Right cardiac atrium (tissue), 5 donors: ENCODE results near the gene SYTL1. TPM values are rescaled to one million over a fixed set of nuclear protein-coding genes. Genes with fewer than 3 reads are reported as not detected.

Source experiments
- ATAC-seq, 2 donors: fragments of 200-7000 bp; cut with Tn5 transposase; one replicate each; pipeline versions ENCODE4 v1.8.0 to v1.9.1; 2020; ENCODE audit warnings: moderate library complexity in 2 of 2, mild to moderate bottlenecking in 1 of 2
- DNase-seq, 3 donors: peaks; one replicate each; pipeline ENCODE4 v3.0.0-alpha.2; 2020
- H3K27ac ChIP-seq: one replicate; pipeline ENCODE4 v1.5.1; 2013; ENCODE audit warnings: mild to moderate bottlenecking, low read length, control low read depth, moderate library complexity
- H3K27me3 ChIP-seq: one replicate; pipeline ENCODE4 v1.6.1; 2013; ENCODE audit not compliant: control insufficient read depth, insufficient read depth
- H3K4me1 ChIP-seq: one replicate; pipeline ENCODE4 v1.6.1; 2013; ENCODE audit warnings: low read length; ENCODE audit not compliant: control insufficient read depth, insufficient read depth
- H3K4me3 ChIP-seq: one replicate; pipeline ENCODE4 v1.5.1; 2013; ENCODE audit warnings: low read length, control low read depth
- H3K9me3 ChIP-seq: one replicate; pipeline ENCODE4 v1.6.1; 2013; ENCODE audit warnings: low read length; ENCODE audit not compliant: control insufficient read depth
- WGBS: extraction: QIAGEN DNeasy Blood & Tissue Kit; methylation state at CpG from one replicate; pipeline ENCODE4 v1.1.7; 2013; 5-methylcytosine and 5-hydroxymethylcytosine counted together
- intact Hi-C, 4 donors: fragments of 100-400 bp; cut with DNase I; formaldehyde crosslinking; loops; one replicate each; pipeline versions ENCODE4 v1.11.0 to v1.14.0; 2022 to 2023
- polyA plus RNA-seq: library from polyadenylated mRNA; stranded (reverse); fragments of 200-250 nt; gene quantifications from one replicate; pipeline ENCODE4 v1.2.3, GENCODE V29; 2013
- total RNA-seq, 4 donors: library from RNA; stranded (reverse); fragmentation: NEBNext Ultra II Directional; extraction: Animal tissue kit (Norgen Biotek cat#: 25700); gene quantifications; one replicate each; pipeline ENCODE4 v1.2.1, GENCODE V29; 2021
- donor health status: healthy with polysubstance abuse.
- donor health status: DM: no; HTN: yes; CAD: no.
- donor health status: DM: no; HTN: no; CAD: no.
- donor health status: DM: no; HTN: yes; CAD: no; lungs with severe emphysema.
- donor health status: DM: yes; HTN: yes; CAD: no.

SYTL1 gene
- total and polyA plus RNA-seq, 5 donors: 0.39 to 2.9 (median 2.1) TPM

- intact Hi-C loops: loop anchor here in 1 of 4 donors (10.0 kb wide), 1 partner anchor 266 kb away; no protein-coding TSS in a partner anchor
- WGBS: 76% methylated on average over 4 of the region's 4 CpGs
These were observed 56.8 kb downstream of the SYTL1 start for GRCh38 chr1:27398405-27399149.

GRCh38 chr1:27399251-27400025 is 57.6 kb downstream of the SYTL1 start:
- ATAC-seq (no peak), DNase-seq (peak in 2 of 3 donors; percentile 70 to 76)
- intact Hi-C loops: loop anchor here (2.0 to 10.0 kb wide), 5 partner anchors 32 to 265 kb away; partner anchors contain the start of genes AHDC1 (in 1 of the 4) and MAP3K6 (in 1 of the 4)
- H3K4me1 ChIP-seq: peaks cover 23% of the 10 kb centered on the region
- H3K4me3 ChIP-seq: no peak overlapping the region
- no peak overlapping the region for H3K27ac ChIP-seq
- 33% methylated on average over 19 of the region's 19 CpGs for WGBS
- no peaks in the 10 kb centered on the region for H3K9me3 ChIP-seq
- H3K27me3 ChIP-seq: no peaks in the 10 kb centered on the region

More at GRCh38 chr1:27398405-27399149, 56.8 kb downstream of the SYTL1 start:
- no peaks in the 10 kb centered on the region for H3K9me3 ChIP-seq
- H3K4me1 ChIP-seq: peaks cover 20% of the 10 kb centered on the region
- ATAC-seq: no peak
- DNase-seq: no peak
- no peaks in the 10 kb centered on the region for H3K27me3 ChIP-seq
- H3K27ac ChIP-seq: no peak overlapping the region
- H3K4me3 ChIP-seq: no peak overlapping the region

GRCh38 chr1:27400082-27400962 is 58.5 kb downstream of the SYTL1 start:
- Histone ChIP-seq H3K27ac (no peak overlapping the region), H3K4me1 (peaks cover 30% of the 10 kb centered on the region), H3K27me3 (no peaks in the 10 kb centered on the region), H3K4me3 (no peak overlapping the region), H3K9me3 (no peaks in the 10 kb centered on the region)
- peak in 1 of 3 donors; percentile 72 for DNase-seq
- no peak for ATAC-seq
- WGBS: 40% methylated on average over 13 of the region's 13 CpGs
- intact Hi-C loops: loop anchor here (2.0 to 5.0 kb wide), 4 partner anchors 33 to 207 kb away; partner anchors contain the start of genes AHDC1 (in 1 of the 4) and MAP3K6 (in 1 of the 4)

GRCh38 chr1:27400963-27401341 is 59.1 kb downstream of the SYTL1 start:
- intact Hi-C loops: loop anchor here (2.0 to 5.0 kb wide), 4 partner anchors 34 to 206 kb away; partner anchors contain the start of genes AHDC1 (in 1 of the 4) and MAP3K6 (in 1 of the 4)
- Histone ChIP-seq H3K4me1 (peaks cover 31% of the 10 kb centered on the region), H3K4me3 (no peak overlapping the region), H3K9me3 (no peaks in the 10 kb centered on the region), H3K27ac (no peak overlapping the region), H3K27me3 (no peaks in the 10 kb centered on the region)
- DNase-seq (no peak), ATAC-seq (no peak)
- WGBS: 89% methylated on average over 5 of the region's 5 CpGs

DNA sequence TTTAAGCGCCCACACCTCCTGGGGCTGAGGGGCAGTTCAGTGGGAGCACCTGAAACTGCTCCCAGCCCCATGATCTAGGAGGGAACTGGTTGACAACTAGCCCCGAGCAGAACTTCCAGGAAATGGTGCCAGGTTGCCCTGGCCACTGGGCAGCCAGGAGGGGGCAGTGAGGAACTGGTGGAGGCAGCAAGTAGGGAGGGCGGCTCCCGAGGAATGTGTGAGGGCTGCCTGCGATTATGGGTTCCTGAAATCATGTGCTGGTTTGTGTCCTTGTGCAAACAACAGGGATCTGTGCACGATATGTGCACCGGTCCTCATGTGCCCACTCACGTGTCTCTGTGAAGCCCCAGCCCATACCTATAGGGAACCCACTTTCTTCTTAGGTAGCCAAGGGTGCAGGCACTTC is 60.5 kb downstream of the SYTL1 start:
- Histone ChIP-seq H3K27ac (peak overlapping the region; percentile 84), H3K4me1 (peaks cover 34% of the 10 kb centered on the region), H3K4me3 (no peak overlapping the region), H3K27me3 (no peaks in the 10 kb centered on the region), H3K9me3 (no peaks in the 10 kb centered on the region)
- intact Hi-C loops: loop anchor here in 3 of 4 donors (5.0 kb wide), 3 partner anchors 35 to 205 kb away; partner anchors contain the start of genes AHDC1 (in 1 of the 3) and MAP3K6 (in 1 of the 3)
- ATAC-seq: peak; percentile 31 to 53
- DNase-seq: peak; percentile 76 to 92 (median 91)
- WGBS: 25% methylated on average over 8 of the region's 8 CpGs

DNA sequence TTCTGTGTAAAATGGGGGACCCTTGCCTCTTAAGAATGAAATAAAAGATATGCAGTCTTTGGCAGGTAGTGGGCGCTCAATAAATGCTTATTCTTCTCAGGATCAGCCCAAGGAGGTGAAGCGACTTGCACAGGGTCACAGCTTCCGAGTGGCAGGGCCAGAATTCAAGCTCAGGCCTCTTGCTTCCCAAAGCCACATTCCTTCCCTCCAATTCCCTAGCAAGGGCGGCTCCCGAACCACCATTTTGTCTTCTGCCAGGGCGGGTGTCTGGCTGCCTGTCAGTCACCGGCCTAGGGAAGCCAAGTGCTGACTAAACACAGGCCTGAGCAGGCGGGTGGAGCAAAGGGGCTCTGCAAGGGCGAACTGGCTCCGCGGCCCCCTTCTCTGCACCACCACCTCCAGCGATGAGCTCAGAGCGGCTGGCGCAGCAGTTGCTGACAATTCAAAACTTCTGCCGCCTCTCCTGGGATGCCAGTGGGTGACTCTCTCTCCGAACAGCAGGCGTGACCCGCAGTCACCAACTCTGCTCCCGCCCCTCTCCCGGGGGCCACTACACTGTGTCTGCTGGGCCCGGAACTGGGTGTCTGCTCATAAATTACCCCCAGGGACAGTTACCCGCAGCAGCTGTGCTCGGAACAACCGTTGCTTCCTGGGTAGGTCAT is 61.4 kb downstream of the SYTL1 start:
- intact Hi-C loops: loop anchor here in 3 of 4 donors (5.0 kb wide), 3 partner anchors 36 to 204 kb away; partner anchors contain the start of genes AHDC1 (in 1 of the 3) and MAP3K6 (in 1 of the 3)
- 27% methylated on average over 24 of the region's 24 CpGs for WGBS
- no peak overlapping the region for H3K4me3 ChIP-seq
- DNase-seq (peak; percentile 82 to 92 (median 92)), ATAC-seq (peak; percentile 59 to 63)
- peak overlapping the region; percentile 84 for H3K27ac ChIP-seq
- H3K9me3 ChIP-seq: no peaks in the 10 kb centered on the region
- H3K27me3 ChIP-seq: no peaks in the 10 kb centered on the region
- peaks cover 34% of the 10 kb centered on the region for H3K4me1 ChIP-seq

Other genes starting within 250 kb of the SYTL1 start
- gene SLC9A1, start 186.9 kb upstream of the SYTL1 start, total RNA-seq: 10 to 100 TPM; 22.8 to 39.3 (median 35.4) TPM
- 21.5 TPM for gene SLC9A1, start 186.9 kb upstream of the SYTL1 start, polyA plus RNA-seq
- gene WDTC1, start 107.4 kb upstream of the SYTL1 start, total RNA-seq: 10 to 100 TPM; 61.8 to 75.2 (median 72.4) TPM
- gene WDTC1, start 107.4 kb upstream of the SYTL1 start, polyA plus RNA-seq: 53.0 TPM
- gene TMEM222, start 19.9 kb upstream of the SYTL1 start, total RNA-seq: 10 to 100 TPM; 20.8 to 29.5 (median 27.1) TPM
- gene TMEM222, start 19.9 kb upstream of the SYTL1 start, polyA plus RNA-seq: 26.9 TPM
- 10 to 100 TPM; 40.7 to 52.7 (median 45.9) TPM for gene MAP3K6, start 24.9 kb downstream of the SYTL1 start, total RNA-seq
- gene MAP3K6, start 24.9 kb downstream of the SYTL1 start, polyA plus RNA-seq: 47.5 TPM
- gene FCN3, start 32.8 kb downstream of the SYTL1 start, total RNA-seq: 10 to 100 TPM in 3 of 4 donors, 1 to 10 TPM in 1; 5.8 to 46.0 (median 11.9) TPM
- 98.1 TPM for gene FCN3, start 32.8 kb downstream of the SYTL1 start, polyA plus RNA-seq
- gene CD164L2, start 41.3 kb downstream of the SYTL1 start, total RNA-seq: not detected
- gene CD164L2, start 41.3 kb downstream of the SYTL1 start, polyA plus RNA-seq: not detected
- gene GPR3, start 50.6 kb downstream of the SYTL1 start, total RNA-seq: 1 to 10 TPM in 1 of 4 donors, under 1 TPM in 3; 0.46 to 3.3 (median 0.68) TPM
- gene GPR3, start 50.6 kb downstream of the SYTL1 start, polyA plus RNA-seq: 1.7 TPM
- 10 to 100 TPM; 64.4 to 77.9 (median 71.5) TPM for gene WASF2, start 148.1 kb downstream of the SYTL1 start, total RNA-seq
- gene WASF2, start 148.1 kb downstream of the SYTL1 start, polyA plus RNA-seq: 22.1 TPM